HCEC 1CT (cell line): ENCODE measurements around the gene FOXC2.
A peak's percentile ranks its signal among the peaks of the same experiment; 100 is the strongest.

ENCODE experiments used
- DNase-seq: peaks from one replicate; pipeline ENCODE4 v3.0.0-alpha.2; 2017

Gene FOXC2

DNA sequence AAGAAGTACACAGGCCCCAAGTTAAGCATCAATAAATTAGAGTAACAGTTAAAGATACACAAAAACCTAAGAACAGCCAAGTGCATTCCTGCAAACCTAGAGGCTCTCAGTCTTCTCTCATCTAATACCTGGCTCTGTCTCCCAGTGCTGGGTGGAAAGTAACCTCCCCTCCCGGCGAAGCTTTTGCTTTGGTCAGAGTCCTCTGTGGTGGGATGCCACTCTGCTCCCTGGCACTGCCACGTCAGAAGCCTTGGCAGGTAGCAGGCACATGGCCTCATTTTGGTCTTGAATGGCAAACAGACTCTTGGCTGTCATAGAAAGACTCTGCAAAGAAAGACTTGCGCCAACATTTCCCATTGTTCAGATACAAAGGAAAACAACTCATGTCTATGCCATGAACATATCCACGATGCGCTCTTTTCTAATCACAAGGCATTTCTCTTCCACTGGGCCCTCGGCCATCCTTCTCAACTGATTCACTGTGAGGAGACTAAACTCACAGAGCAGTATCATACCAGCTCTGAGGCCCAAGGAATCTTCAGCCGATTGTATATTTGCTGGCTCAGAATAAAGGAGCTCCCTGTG lies 32.8 kb upstream of the FOXC2 start:
- DNase-seq: no peak

DNA sequence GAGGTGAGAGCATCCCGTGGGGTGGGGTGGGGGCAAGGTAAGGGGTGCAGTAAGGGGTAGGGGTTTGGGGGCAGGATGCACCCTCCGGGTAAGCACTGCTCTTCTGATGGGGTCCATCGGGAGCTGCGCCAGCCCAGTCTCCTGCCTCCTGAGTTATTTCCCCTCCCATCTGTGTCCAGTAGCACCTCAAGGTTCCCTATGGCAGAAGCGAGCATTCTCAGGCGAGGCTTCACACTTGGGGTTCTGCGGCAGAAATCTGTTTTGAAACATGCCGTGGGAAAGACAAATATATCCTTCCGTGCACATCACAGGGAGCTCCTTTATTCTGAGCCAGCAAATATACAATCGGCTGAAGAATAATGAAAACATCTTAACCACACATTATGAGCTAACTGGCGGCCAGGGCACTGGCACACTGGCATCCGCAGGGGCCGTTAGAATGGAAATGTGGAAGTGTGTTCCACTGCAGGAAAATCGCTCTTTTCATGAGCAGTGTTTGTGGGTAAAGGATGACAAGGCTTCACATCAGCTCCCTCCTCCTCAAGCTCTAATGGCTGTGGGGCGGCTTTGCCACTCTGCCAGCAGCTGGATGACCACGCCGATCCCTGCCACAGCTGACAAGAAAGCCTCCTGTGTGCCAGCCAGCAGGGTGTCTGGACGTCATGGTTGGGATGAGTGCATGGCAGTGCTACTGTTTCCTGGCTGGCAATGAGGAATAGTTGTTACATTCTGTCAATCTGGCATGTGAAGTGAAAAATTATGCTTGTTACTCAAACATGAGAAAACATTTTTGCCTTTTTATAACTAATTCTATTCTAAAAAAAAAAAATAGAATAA lies 31.6 kb upstream of the FOXC2 start:
- no peak for DNase-seq

DNA sequence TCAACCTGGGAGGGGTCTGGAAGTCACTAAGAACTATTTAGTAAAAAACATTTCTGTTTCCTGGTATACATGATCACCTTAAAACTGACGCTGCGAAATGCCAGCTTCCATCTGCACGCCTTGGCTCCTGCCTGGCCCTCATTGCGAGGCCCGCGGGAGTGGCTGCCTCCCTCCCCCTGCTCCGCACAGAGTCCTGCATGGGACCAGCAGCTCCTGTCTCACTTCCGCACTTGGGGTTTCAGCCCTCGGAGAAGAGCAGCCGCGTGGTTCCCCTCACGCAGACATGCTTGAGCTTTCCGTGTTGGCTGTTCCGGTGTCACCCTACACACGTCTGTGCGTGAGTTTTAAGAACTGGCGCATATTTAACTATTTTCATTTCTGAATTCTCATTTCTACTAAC lies 30.0 kb upstream of the FOXC2 start:
- DNase-seq: no peak

GRCh38 chr16:86537486-86537885 lies 29.1 kb upstream of the FOXC2 start:
- no peak for DNase-seq

- DNase-seq: no peak
These were observed 28.3 kb upstream of the FOXC2 start for GRCh38 chr16:86538196-86538780.

GRCh38 chr16:86540894-86541293 lies 25.7 kb upstream of the FOXC2 start:
- no peak for DNase-seq

GRCh38 chr16:86541560-86541959 lies 25.1 kb upstream of the FOXC2 start:
- DNase-seq: no peak

DNA sequence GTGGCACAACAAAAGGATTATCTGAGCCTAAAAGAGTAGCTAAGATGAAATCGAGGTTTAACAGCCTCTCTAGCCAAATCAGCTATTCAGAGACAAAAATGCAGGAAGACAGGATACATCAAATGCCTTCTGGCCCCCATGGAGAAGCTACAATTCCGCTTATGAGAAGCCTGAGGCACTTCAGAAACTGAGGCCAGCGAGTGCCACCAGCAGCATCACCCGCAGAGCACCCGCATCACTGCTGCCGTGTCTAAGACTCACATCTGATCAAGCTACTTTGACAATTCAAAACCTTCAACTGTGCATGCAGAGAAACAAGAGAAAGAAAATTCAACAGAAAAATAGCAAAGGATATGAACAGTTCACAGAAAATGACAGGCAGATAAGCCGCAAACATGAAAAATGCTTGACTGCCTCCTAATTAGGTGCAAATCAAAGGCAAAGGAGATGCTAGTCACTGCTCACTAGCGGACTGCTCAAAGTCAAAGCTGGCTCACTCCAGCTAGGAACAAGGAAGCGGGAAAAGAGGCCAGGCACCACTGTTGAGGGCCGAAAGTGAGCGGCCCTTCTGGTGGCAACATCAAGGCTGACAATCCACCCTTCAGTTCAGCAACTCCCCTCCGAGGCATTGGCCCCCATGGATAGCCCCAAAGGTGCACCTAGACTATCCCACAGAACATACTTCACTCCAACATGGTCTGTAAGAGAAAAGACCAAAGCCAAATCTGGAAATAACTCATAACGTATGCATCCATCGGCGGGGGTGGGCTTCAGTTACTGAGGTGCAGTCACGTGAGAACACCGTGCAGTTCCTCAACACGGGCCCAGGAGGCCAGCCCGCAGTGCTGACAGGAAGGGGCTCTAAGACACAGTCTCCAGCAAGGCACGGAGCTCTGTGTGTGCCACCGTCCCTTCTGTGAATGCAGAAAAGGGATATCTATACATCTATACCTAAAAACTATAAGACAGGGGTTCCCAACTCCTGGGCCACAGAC lies 23.6 kb upstream of the FOXC2 start:
- no peak for DNase-seq

DNA sequence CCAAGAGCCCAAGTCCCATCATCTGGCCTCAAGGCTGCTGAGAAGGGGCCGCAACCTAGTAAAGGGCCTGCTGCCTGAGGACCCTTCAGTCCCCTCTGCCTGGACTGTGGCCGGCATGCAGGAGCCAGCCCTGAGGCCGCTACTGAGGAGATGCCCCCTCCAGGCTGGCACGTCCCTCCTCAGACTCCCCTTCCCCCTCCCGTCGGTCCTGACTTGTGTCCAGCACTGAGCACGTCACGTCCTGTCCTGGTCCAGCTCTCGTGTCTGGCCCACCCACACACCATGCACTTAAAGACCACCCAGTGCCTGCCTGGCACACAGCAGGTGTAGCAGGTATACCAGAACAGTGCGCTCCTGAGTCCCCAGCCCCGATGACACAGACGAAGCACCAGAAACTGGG lies 21.1 kb upstream of the FOXC2 start:
- DNase-seq: no peak

DNA sequence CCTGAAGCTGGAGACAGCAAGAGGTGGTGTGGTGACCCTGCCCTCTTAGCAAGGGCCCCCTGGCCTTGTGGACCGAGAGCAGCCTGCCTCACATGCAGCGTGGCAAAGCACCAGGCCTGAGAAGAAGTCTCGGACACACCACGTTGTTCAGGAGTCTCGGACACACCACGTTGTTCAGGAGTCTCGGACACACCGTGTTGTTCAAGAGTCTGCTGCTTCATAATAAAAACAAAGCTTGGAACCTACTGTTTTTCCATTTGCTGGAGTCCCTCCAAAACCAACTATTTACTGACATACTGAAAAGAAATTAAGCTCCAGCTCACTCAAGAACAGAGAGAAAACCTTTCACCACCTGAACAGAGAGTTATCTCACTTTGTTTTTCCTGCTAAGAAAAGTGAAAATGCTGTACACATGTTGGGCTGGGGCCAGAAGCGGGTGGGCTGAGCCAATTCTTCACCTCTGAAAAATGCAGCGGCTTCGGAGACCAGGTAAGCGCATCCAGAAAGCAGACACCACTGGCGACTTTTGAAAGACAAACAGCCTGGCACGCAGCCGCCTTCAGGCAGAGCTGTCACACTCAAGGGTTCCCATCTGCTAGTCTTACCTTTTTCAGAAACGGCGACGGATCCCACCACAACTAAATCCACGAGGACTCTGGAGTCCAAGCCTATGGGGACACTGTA lies 20.5 kb upstream of the FOXC2 start:
- no peak for DNase-seq

- DNase-seq: no peak
These were observed 20.0 kb upstream of the FOXC2 start for GRCh38 chr16:86546638-86547013.

DNA sequence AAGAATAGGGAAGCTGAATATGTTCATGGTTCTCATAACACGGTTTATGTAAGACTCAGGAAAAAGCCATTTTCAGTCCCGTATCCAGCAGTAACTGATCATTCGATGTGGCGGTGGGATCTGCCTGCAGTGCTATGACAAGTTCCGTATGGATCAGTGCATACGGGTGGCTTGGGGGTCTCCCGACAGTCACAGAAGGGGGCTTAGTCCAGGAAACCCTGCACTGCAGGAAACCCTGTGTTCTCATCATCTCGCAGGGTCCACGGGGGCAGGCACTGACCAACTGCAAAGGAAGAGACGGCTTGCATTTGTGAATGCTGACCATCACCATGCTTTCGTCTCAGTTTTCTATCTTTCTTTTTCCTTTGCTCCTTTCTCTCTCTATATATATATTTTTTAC lies 19.3 kb upstream of the FOXC2 start:
- DNase-seq: no peak

GRCh38 chr16:86549076-86549892 lies 17.3 kb upstream of the FOXC2 start:
- DNase-seq: no peak

DNA sequence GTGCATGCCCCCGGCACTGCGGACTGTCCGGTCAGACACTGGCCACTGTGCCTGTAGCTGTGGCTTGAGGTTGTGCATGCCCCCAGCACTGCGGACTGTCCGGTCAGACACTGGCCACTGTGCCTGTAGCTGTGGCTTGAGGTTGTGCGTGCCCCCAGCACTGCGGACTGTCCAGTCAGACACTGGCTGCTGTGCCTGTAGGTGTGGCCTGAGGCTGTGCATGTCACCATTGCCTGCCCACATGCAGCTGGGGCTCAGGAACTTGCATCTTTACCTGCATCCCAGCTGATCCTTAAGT lies 16.8 kb upstream of the FOXC2 start:
- DNase-seq: no peak

GRCh38 chr16:86550281-86550680 lies 16.3 kb upstream of the FOXC2 start:
- no peak for DNase-seq

DNA sequence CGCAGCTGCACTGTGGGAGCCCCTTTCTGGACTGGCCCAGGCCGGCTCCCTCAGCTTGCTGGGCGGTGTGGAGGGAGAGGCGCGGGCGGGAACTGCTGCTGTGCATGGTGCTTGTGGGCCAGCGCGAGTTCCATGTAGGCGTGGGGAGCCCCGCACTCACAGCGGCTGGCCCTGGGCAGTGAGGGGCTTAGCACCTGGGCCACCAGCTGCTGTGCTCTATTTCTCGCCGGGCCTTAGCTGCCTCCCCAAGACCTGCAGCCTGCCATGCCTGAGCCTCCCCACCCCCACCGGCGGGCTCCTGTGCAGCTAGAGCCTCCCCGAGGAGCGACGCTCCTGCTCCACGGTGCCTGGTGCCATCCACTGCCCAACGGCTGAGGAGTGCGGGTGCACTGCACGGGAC lies 13.3 kb upstream of the FOXC2 start:
- no peak for DNase-seq

GRCh38 chr16:86554599-86554916 lies 12.1 kb upstream of the FOXC2 start:
- no peak for DNase-seq

DNA sequence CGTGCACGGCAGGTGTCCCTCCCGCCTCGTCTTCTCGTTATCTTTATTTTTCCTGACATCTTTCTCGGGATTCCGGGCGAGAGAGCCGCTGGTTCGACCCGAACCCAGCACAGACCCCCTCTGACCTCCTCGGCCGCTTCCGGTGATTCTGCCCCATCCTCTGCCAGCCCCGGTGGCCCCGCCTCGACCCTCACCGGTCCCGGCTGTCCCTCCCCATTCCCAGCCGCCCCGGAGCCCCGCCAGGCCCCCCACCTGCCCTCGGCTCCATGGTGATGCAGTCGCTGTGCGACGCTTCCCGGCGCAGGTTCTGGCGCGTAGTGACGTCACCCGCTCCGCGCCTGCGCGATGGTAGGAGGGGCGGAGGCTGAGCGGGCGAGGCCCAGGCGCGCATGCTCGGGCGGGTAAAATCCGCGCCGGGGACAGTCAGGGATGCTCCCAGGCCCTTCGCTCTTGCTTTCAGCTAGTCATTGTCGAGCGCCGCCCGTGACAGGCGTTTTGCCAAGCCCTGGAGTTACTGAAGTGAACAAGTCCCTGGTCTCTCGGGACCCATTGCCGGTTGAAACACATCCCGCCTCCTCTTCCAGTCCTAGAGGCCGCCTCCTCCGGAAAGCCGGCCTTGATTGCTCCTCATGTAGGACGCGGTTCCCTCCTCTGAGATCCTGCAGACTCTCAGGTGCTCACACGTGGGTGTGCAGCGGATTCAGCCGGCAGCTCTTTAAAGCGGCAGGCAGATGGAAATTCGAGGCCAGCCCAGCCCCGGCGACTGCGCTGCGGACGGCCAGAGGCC lies 11.5 kb upstream of the FOXC2 start, which contains the start of gene MTHFSD:
Gene MTHFSD, minus strand, starts transcription at position 319 of the 787 bp plus-strand sequence. Its CDS starts 51 bp downstream, at position 268.
- peak; percentile 87 for DNase-seq

GRCh38 chr16:86555704-86556075 lies 10.9 kb upstream of the FOXC2 start:
- no peak for DNase-seq

DNA sequence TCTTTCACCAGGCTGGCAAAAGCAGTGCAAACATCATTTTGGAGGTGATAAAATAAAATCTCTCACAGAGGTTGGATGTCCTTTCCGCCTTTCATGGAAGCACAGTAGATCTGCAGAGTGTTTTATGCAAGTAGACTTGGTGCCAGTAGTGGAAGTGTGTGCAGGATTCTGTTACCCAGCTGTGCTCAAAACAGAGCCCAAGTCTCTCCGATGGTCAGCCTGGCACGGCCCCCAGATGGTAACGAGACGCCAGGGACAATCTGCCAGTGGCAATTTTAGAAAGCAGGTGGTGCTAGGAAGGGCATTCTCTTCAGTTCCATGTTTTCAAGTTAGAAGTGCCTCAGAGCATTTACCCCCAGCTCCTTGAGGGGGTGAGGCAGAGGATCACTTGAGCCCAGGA lies 10.1 kb upstream of the FOXC2 start:
- no peak for DNase-seq

GRCh38 chr16:86557587-86557986 lies 9.0 kb upstream of the FOXC2 start:
- DNase-seq: no peak
